RKO (cell line): ENCODE data around the gene NXT1.
"Not testable (repeated sequence)": the region's sequence is repeated elsewhere in the genome, so short reads cannot be mapped to it uniquely, and the experiment has no call there.

Experiments
- DNase-seq: peaks from one replicate; pipeline ENCODE4 v3.0.0-alpha.2; 2016; ENCODE audit warnings: low spot score

Gene NXT1

DNA sequence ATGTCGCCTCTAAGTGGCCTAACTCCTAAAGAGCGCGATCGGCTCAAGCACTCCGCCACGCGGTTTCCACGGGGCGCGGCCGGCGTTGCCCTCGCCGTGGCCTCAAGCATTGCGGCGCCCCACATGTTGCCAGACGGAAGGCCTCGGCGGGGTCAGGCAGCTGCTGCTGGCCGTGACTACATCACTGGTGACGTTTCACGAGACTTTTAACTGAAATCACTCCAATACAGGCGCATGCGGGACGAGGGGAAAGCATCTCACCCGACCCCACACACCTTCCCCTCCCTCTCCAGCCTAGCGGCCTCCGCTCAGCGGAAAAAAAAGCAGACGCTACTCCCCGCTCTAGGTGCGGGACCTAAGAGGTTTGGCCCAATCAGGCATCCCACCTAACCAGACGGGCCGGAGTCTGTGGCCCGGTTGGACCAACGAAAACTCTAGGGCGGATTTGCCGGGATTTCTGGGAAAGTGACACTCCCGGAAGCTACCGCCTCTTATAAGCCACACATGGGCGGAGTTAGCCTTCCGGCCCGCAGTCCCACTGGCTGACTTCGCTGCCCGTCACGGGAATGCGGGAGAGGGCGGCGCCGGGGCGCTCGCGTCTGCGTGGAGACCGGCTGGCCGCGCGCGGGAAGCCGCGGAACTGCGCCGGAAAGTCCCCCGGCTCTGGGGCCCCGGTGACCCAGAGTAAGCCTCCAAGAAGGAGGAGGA lies at the start of gene NXT1:
TSS of gene NXT1 (plus strand) at position 596 of the 708 bp plus-strand sequence. CDS start 3,251 bp downstream, outside the sequence.
- DNase-seq = peak; percentile 98

DNA sequence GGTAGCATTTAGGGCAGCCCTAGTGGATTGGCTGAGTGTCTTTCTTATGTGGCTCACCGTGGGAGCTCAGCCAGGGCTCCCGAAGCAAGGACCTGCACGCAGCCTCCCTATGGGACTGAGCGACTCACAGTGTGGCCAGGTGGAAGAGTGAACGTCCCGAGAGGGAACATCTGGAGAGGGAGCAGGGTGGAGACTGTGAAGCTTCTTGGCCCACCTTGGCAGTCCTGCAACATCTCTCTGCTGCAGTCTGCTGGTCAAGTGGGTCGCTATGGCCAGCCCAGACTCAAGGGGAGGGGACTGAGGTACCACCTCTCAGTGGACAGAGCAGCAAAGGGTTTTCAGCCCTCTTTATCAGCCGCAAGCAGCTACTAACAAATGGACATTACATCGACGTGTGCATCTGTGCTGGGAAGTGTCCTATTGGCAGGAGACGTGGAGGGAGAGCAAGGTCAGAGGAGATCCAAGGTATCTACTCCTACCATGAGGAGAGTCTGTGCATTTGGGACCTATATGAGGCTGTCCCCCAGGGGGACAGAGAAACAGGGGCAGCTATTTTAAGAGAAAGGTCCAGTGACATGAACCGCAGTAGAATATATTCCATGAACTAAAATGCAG lies 49.0 kb upstream of the NXT1 start:
- DNase-seq = no peak

GRCh38 chr20:23302386-23302785 lies 48.2 kb upstream of the NXT1 start:
- DNase-seq = no peak

DNA sequence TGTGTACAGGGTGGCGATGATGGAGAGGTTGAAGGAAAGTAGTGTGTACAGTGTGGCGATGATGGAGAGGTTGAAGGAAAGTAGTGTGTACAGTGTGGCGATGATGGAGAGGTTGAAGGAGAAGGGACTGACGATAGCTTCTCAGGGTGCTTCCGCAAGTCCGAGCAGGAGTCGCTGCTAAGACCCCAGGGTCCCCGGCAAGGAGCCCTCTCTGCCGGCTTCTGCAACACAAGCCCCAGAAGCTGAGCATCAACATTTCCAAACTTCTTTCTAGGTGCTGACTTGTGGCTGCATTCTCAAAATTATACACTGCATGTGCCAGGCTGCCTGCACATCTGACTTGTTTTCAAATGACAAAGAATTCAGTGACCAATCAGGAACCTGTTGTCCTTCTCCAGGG lies 47.8 kb upstream of the NXT1 start:
- no peak for DNase-seq

- DNase-seq = no peak
Observed at GRCh38 chr20:23303325-23304102, 47.1 kb upstream of the NXT1 start.

GRCh38 chr20:23304616-23305015 lies 46.0 kb upstream of the NXT1 start:
- DNase-seq = no peak

DNA sequence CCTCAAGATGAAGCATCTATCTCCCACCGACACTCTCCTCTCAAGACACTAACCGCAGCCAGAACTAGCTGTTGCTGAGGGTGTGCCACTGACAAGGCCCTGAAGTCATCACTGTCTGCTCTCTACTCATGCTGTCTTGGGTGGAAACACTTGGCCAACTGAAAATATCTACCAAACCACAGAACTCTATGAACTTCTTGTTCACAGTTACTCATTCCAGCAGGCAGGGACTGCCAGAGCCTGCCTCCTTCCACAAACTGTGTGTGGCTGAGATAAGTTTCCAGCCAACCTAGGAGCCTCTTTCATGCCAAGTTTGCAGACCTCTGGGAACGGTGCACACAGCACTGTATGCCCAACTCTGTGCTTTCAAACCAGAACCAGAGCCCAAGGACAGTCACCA lies 45.5 kb upstream of the NXT1 start:
- no peak for DNase-seq

GRCh38 chr20:23307393-23307792 lies 43.2 kb upstream of the NXT1 start:
- not testable (repeated sequence) for DNase-seq

DNA sequence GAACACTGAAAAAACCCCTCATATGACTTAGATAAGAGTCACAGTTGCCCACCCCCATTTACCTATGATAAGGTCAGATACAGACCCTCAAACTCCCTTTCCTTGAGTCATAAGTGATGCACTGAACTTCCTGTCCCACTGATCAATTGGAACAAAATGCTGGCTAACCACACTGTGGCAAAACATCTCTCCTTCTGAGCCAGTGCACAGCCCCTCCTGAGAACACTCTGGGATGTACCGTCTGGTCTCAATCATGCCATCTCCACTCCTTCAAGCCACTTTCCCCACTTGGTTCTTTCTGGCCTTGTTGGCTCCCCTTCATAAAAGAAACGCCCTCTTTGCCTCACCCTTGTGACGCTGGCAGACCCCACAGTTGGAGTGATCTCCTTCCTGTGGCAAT lies 42.6 kb upstream of the NXT1 start:
- DNase-seq = no peak

- no peak for DNase-seq
Observed at GRCh38 chr20:23308908-23309307, 41.7 kb upstream of the NXT1 start.

DNA sequence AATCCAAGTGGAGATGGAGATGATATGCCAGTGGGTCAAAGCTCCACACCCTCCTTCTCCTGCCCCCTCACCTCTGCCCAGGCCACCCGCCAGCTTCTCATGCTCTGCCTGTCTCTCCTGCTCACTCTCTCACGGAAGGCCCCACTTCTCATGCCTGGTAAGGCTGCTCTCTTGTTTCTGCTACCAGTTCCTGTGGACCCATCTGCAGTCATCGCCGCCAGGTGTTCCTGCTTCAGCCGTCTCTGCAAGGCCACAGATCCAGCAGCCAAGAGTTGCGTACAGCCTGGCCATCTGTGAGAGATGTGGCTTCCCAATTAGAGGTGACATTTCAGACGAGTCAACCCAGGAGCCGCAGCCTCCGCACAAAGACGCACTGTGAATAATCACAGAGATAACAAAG lies 40.8 kb upstream of the NXT1 start:
- no peak for DNase-seq

GRCh38 chr20:23311947-23312506 lies 38.6 kb upstream of the NXT1 start:
- peak; percentile 5 for DNase-seq

DNA sequence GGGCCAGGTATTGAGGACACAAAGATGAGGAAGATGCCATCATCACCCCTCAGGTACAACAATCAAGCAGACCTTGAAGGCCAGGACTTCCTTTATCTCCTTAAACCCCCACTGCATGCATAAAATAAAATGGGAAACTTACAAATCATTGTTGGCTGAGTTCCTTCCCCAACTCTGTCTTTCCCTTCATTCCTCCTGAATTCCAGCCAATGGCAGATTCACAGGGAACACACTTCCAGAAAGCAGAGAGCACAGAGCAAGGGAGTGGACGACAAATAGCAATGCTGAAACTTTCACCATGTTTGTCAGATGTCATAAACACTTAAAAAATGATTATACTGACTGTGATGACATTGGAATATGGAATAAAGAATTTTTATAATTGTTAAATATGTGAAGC lies 37.3 kb upstream of the NXT1 start:
- DNase-seq = no peak

DNA sequence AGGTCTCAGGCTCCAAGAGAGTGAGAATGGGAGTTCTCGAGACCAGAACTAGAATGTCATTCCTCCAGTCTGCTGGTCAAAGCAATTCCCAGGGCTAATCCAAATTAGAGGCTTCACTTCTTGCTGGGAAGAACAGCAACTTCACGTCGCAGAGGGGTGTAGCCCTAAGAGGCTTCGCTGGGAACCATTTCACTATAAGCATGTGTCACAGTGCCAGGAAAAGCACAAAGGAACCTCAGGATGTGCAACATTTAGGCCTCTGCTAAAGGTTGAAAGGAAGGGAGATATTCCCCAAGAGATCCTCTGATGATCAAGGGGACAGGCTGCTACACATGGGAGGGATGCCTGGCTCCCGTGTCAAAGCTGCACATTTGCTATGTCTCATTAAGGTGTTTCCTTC lies 35.9 kb upstream of the NXT1 start:
- no peak for DNase-seq

- DNase-seq = no peak
Observed at GRCh38 chr20:23315099-23315498, 35.5 kb upstream of the NXT1 start.

- DNase-seq = no peak
Observed at GRCh38 chr20:23316626-23317025, 34.0 kb upstream of the NXT1 start.

DNA sequence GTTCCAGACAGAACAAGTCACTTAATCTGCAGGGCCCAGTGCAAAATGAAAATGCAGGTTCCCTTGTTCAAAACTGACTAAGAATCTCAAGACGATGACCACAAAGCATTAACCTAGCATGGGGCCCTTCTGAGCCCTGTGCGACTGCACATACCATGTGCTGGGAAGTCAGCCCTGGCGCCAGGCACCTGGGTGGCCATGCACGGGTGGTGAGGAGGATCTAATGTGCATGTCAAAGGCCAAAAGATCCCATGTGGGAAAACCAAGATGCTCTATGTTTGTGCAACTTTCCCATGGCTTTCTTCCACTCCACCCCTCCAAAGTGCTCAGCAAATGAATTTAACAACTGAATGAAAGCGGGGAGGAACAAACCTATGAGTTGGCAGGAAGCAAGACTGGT lies 33.5 kb upstream of the NXT1 start:
- no peak for DNase-seq

- DNase-seq = no peak
Observed at GRCh38 chr20:23318347-23318746, 32.2 kb upstream of the NXT1 start.

DNA sequence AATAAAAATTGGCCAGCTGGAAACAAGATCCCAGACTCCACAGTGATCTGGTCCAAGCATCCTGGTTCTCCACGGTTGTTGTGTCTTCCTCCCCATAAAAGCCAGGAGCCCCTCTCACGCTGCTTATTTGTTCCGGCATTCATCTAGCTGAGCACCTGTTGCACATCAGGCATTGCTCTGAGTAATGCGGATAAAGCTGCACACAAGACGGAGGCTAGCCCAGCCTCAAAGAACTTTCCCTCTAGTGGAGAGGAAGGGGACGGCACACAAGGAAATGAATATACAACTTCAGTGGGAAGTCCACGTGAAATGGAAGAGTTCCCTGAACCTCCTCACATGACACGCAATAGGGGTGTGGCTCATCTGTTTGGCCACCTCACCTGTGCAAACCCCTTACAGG lies 30.3 kb upstream of the NXT1 start:
- DNase-seq = peak; percentile 58

DNA sequence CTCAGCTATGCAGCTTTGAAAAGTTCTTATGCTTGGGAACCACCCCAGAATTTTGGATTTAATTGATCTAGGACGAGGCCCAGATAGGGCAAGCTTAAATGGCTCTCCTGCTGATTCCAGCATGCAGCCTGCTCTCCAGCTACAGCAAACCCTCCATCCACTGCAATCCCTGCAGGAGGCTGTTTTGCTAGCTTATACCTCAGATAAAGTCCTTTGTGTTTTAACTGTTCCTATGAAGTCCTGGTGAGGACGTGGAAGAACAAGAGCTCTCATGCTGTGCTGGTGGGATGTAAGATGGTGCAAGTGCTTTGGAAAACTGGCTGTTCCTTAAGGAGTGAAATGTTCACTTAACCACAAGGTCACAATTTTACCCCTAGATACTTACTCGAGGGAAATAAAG lies 25.5 kb upstream of the NXT1 start:
- no peak for DNase-seq

- no peak for DNase-seq
Observed at GRCh38 chr20:23326774-23327173, 23.8 kb upstream of the NXT1 start.

GRCh38 chr20:23327617-23328333 lies 22.8 kb upstream of the NXT1 start:
- no peak for DNase-seq
